Stomach (tissue), 9 donors: ENCODE data around the gene PYCR2. TPM values are rescaled to one million over a fixed set of nuclear protein-coding genes. Genes with fewer than 3 reads are reported as not detected.
"Not testable (repeated sequence)": the region's sequence is repeated elsewhere in the genome, so short reads cannot be mapped to it uniquely, and the experiment has no call there.

Experiments
- DNase-seq, 2 donors: peaks; one replicate each; pipeline versions ENCODE4 v3.0.0 to v3.0.0-alpha.2; 2013 to 2019
- H3K27ac ChIP-seq, 5 donors: fragments of 200-600 bp in 4 of 5; sonication (generic) in 4 of 5; one replicate each; pipeline ENCODE4 v1.5.1; 2013 to 2019; ENCODE audit warnings: mild to moderate bottlenecking in 1 of 5, moderate library complexity in 1 of 5
- H3K27me3 ChIP-seq, 3 donors: fragments of 200-600 bp; sonication (generic); one replicate each; pipeline ENCODE4 v1.5.1; 2017 to 2019; ENCODE audit warnings: mixed run types in 1 of 3
- H3K36me3 ChIP-seq, 4 donors: fragments of 200-600 bp; sonication (generic); 1 replicate in 3 of 4; 2 replicates in 1 of 4; pipeline ENCODE4 v1.5.1; 2016 to 2019
- H3K4me1 ChIP-seq, 4 donors: fragments of 200-600 bp; sonication (generic); one replicate each; pipeline ENCODE4 v1.5.1; 2016 to 2019
- H3K4me3 ChIP-seq, 4 donors: fragments of 200-600 bp; sonication (generic) in 3 of 4; one replicate each; pipeline ENCODE4 v1.5.1; 2016 to 2019; ENCODE audit warnings: mild to moderate bottlenecking in 1 of 4
- H3K9me3 ChIP-seq, 4 donors: fragments of 200-600 bp; sonication (generic); one replicate each; pipeline ENCODE4 v1.5.1; 2016 to 2019
- EP300 ChIP-seq: sonication (generic); formaldehyde crosslinking; IDR thresholded peaks from one replicate; pipeline ENCODE4 v1.6.1; 2017; ENCODE audit warnings: antibody characterized with exemption
- POLR2A ChIP-seq, 4 donors: fragments of 450-650 bp; IDR thresholded peaks; one replicate each; pipeline ENCODE4 v1.6.1; 2016; ENCODE audit warnings: antibody characterized with exemption in 4 of 4, control low read depth in 2 of 4, mild to moderate bottlenecking in 1 of 4, moderate library complexity in 1 of 4
- POLR2AphosphoS5 ChIP-seq, 3 donors: sonication (generic); formaldehyde crosslinking; IDR thresholded peaks; one replicate each; pipeline ENCODE4 v1.6.1; 2016; ENCODE audit warnings: antibody characterized with exemption in 3 of 3
- WGBS, 5 donors: extraction: QIAGEN DNeasy Blood & Tissue Kit in 3 of 5; methylation state at CpG; one replicate each; pipeline versions ENCODE4 v1.1.5 to v1.1.7; 2013 to 2018; 5-methylcytosine and 5-hydroxymethylcytosine counted together
- intact Hi-C: fragments of 100-400 bp; cut with DNase I; formaldehyde crosslinking; loops from one replicate; pipeline ENCODE4 v1.15.1; 2023; ENCODE audit warnings: low total_unique reads
- polyA plus RNA-seq, 3 donors: library from polyadenylated mRNA; stranded (reverse); fragments of 200-250 nt; gene quantifications; one replicate each; pipeline ENCODE4 v1.2.3, GENCODE V29; 2013
- total RNA-seq, 5 donors: library from RNA; depleted of rRNA; stranded (reverse); fragments of >200 nt; gene quantifications; one replicate each; pipeline versions ENCODE4 v1.1.0 to v1.2.3, GENCODE V29; 2014 to 2016
- TF ChIP-seq, protein P1 (sequence below), 7 experiments: fragments of 450-650 bp in 4 of 7; fragments of 200-600 bp in 3 of 7; sonication (generic) in 3 of 7; IDR thresholded peaks; one replicate each; pipeline ENCODE4 v1.5.1; 2016 to 2019; ENCODE audit warnings: antibody characterized with exemption in 7 of 7, control low read depth in 2 of 7, mild to moderate bottlenecking in 1 of 7
- donor health status: healthy with polysubstance abuse.
- donor health status: Bipolar disorder and iron deficiency.
- donor health status: healthy.

PYCR2 gene
- total and polyA plus RNA-seq, 8 donors, result 20.1 to 59.4 (median 32.3) TPM

DNA sequence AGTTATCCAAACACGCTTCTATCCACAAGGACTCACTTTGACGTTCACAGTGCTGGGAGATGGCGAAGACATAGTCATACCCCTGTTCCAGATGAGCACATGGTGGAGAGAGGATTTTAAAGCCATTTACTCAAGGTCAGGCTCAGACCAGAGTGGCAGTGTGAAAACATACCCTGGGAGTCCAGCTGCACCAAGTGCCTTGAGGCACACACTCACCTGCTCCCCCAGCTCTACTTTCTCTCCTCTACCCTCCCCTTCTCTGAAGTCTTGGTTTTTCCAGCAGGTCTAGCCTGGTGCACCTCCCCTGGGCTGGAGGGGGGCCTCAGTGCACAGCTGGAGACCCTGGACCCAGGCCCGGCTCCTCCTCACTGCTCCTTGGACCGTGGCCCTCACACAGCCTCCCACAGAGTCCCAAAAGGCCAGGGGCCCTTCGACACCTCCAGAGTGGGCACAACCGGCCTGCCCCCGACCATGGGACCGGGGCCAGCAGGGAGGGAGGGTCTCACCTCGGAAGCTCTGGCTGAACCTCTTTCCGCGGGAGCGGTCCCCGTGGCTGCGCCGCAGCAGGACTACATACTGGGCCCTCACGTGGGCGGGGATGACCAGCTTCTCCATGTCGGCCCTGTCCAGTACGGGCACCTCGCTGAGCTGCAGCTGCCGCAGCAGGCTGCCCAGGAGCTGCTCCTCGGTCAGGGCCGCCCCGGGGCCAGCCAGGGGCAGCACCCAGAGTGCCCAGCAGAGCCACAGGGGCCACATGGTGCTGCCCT lies 16.5 kb upstream of the PYCR2 start:
- H3K4me1 ChIP-seq, result peaks cover 6 to 23% (median 12%) of the 10 kb centered on the region in 4 donors
- H3K4me3 ChIP-seq, result no peak overlapping the region
- H3K9me3 ChIP-seq, result no peaks in the 10 kb centered on the region
- TF ChIP-seq, protein P1, sequence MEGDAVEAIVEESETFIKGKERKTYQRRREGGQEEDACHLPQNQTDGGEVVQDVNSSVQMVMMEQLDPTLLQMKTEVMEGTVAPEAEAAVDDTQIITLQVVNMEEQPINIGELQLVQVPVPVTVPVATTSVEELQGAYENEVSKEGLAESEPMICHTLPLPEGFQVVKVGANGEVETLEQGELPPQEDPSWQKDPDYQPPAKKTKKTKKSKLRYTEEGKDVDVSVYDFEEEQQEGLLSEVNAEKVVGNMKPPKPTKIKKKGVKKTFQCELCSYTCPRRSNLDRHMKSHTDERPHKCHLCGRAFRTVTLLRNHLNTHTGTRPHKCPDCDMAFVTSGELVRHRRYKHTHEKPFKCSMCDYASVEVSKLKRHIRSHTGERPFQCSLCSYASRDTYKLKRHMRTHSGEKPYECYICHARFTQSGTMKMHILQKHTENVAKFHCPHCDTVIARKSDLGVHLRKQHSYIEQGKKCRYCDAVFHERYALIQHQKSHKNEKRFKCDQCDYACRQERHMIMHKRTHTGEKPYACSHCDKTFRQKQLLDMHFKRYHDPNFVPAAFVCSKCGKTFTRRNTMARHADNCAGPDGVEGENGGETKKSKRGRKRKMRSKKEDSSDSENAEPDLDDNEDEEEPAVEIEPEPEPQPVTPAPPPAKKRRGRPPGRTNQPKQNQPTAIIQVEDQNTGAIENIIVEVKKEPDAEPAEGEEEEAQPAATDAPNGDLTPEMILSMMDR (IDR thresholded peaks at IDR 0.05), result no peak
- no peak for TF ChIP-seq EP300
- TF ChIP-seq POLR2A (IDR thresholded peaks at IDR 0.05), result no peak
- no peak for TF ChIP-seq POLR2AphosphoS5 (IDR thresholded peaks at IDR 0.05)
- H3K27me3 ChIP-seq, result no peaks in the 10 kb centered on the region
- 80 to 97% (median 91%) methylated on average over 16 to 25 of the region's 25 CpGs for WGBS, 5 donors
- intact Hi-C loops, result no loop called here
- no peak for DNase-seq
- peak overlapping the region in 2 of 5 donors; percentile 38 to 42 for H3K27ac ChIP-seq
- H3K36me3 ChIP-seq, result no peaks in the 10 kb centered on the region

DNA sequence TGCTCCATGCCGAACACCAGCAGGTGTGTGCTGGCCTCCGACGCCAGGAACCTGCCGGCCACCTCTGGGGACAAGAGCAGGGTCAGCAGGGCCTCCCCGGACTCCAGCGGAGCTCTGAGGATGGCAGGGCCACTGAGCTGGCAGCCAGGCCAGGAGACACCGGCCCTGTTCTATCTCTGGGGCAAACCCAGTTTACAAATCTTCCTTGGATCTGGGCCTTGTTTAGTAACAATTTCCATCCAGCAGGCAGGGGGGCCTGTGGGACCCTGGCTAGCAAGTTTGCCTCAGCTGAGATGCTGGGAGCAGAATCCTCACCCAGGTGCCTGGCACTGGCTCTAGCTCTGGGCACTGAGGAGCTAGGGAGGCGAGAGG lies 15.9 kb upstream of the PYCR2 start:
- H3K36me3 ChIP-seq, H3K9me3 ChIP-seq, DNase-seq, H3K27me3 ChIP-seq, H3K27ac ChIP-seq, intact Hi-C loops: not testable (repeated sequence)
- peaks cover 6 to 23% (median 12%) of the 10 kb centered on the region in 4 donors for H3K4me1 ChIP-seq
- peak overlapping the region in 2 of 4 donors; percentile 23 for H3K4me3 ChIP-seq
- WGBS, 5 donors, result 46 to 93% (median 60%) methylated on average over 1 to 8 of the region's 8 CpGs

DNA sequence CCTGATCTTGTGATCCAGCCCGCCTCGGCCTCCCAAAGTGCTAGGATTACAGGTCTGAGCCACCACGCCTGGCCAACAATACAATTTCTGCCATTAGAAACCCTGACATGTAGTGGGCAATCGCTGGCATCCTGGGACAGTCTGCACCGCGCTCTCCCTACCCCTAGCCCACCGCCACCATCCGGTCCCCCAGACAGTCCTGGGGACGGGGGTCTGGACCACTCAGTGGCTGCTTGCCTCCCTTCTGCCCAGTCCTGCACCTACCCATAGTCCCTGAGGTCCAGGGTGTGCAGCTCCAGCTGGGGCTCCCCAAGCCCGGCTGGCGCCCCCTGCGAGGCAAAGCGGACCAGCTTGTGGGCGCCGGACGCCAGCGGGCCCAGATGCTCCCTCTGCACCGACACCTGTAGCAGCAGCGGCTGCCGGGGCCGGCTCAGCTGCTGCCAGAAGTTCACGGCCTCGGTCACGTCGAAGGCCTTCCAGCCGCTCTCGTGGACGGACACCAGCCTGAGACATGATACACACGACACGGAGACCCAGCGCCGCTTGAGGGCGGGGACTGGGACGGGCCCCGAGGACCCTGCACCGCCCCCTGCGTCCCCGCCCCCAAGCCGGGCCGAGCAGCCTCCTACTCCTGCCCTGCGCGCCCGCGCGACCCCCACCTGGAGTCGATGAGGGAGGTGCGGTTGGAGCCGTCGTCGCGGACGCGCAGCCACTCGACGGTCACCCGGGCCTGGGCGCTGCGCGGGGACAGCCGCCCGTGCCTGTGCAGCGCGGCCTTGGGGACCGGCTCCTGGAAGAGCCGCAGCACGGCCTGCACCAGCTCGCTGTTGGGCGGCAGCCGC lies 15.3 kb upstream of the PYCR2 start:
- peak overlapping the region in 3 of 4 donors; percentile 15 to 23 (median 23) for H3K4me3 ChIP-seq
- H3K36me3 ChIP-seq, H3K27me3 ChIP-seq, intact Hi-C loops, H3K27ac ChIP-seq, H3K9me3 ChIP-seq: not testable (repeated sequence)
- 34 to 95% (median 38%) methylated on average over 7 to 63 of the region's 69 CpGs for WGBS, 5 donors
- peaks cover 6 to 23% (median 12%) of the 10 kb centered on the region in 4 donors for H3K4me1 ChIP-seq
- DNase-seq, result peak in 1 of 2 donors; percentile 65

DNA sequence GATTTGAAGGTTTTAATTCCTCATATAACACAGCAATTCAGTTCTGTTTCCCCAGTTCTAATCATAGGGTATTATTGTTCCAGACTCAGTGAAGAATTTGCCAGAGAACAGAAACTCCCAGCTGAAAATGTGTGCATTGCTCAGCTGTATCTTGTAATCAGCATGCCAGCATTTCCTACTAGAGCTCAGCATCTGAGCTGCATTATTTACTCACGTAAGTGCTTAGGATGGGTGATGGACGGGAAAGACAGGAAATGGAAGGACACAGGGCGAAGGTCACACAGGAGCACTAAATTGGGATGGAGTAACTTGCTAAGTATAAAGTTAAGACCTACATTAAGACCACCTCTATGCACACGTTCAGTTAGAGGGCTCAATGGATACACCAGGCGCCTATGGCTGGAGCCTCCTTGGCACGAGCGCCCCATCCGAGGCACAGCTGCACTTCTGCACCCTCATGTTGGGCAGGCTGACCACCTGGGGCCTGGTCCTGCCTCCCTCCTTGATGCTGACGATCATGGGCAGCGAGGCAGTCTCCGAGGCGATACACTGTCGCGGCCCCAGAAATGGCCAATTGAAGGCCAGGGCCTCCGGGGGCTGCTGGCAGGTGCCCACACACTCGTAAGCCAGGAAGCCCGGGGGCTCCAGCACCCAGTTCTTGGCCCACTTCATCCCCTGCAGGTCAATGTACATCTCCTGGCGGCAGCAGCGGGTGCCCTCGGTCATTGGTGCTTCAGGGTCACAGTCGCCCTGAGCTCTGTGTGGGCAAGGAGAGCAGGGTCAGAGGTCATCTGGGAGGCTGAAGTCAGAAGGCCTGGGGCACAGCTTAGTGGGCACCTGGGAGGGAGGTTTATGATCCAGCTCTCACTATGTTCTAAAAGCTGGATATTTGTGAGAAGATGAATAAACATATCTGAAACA lies 13.3 kb upstream of the PYCR2 start:
- H3K4me3 ChIP-seq, result no peak overlapping the region
- no peaks in the 10 kb centered on the region for H3K9me3 ChIP-seq
- TF ChIP-seq, protein P1 (IDR thresholded peaks at IDR 0.05), result no peak
- TF ChIP-seq POLR2A (IDR thresholded peaks at IDR 0.05) (no peak), POLR2AphosphoS5 (IDR thresholded peaks at IDR 0.05) (no peak), EP300 (no peak)
- no peaks in the 10 kb centered on the region for H3K27me3 ChIP-seq
- intact Hi-C loops, result no loop called here
- WGBS, 5 donors, result 91 to 95% (median 94%) methylated on average over 19 to 21 of the region's 21 CpGs
- no peak for DNase-seq
- H3K27ac ChIP-seq, result no peak overlapping the region
- no peaks in the 10 kb centered on the region for H3K36me3 ChIP-seq
- H3K4me1 ChIP-seq, result peaks cover 6 to 23% (median 12%) of the 10 kb centered on the region in 4 donors

DNA sequence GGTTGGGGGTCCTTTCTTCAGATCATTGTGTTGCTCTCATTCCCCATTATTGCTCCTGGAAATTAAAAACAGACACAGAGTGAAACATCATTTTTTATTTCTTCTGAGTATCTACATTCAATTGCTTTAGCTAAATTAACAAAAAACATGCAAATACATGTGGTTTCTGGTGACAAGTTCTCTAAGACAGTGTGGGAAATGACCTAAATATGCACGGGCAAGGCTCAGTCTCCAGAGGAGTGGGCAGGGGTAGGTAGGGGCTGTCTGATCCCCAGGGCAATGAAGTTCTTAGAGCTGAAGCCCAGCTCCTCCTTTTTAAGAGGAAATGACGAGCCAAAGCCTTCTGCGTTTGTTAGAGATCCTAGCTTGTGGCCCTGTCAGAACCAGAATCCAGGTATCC lies 12.5 kb upstream of the PYCR2 start:
- Histone ChIP-seq H3K27me3 (no peaks in the 10 kb centered on the region), H3K9me3 (no peaks in the 10 kb centered on the region), H3K4me3 (no peak overlapping the region), H3K4me1 (peaks cover 6 to 18% (median 12%) of the 10 kb centered on the region in 4 donors), H3K36me3 (no peaks in the 10 kb centered on the region), H3K27ac (no peak overlapping the region)
- TF ChIP-seq POLR2A (IDR thresholded peaks at IDR 0.05), result no peak
- WGBS, 5 donors, result 70 to 86% (median 77%) methylated on average over 3 of the region's 3 CpGs
- intact Hi-C loops, result no loop called here
- DNase-seq, result no peak

DNA sequence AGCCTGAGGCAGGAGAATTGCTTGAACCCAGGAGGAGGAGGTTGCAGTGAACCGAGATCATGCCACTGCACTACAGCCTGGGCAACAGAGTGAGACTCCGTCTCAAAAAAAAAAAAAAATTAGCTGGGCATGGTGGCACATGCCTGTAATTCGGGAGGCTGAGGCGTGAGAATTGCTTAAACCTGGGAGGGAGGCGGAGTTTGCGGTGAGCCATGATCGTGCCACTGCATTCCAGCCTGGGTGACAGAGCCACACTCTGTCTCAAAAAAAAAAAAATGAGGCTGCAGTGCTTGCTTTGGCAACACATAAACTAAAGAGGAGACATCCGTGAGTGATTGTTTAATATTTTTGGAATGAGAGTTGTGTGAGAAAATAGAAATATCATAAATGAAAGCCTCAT lies 12.0 kb upstream of the PYCR2 start:
- H3K36me3 ChIP-seq, DNase-seq, H3K4me3 ChIP-seq, H3K9me3 ChIP-seq, intact Hi-C loops, H3K27ac ChIP-seq, H3K27me3 ChIP-seq: not testable (repeated sequence)
- H3K4me1 ChIP-seq, result peaks cover 3 to 14% (median 10%) of the 10 kb centered on the region in 4 donors
- WGBS, 5 donors, result 82 to 90% (median 83%) methylated on average over 8 of the region's 8 CpGs
